GM18870 (cell line): ENCODE results near the gene TNIK.
"Not testable (repeated sequence)": the region's sequence is repeated elsewhere in the genome, so short reads cannot be mapped to it uniquely, and the experiment has no call there.

Source experiments
- ATAC-seq: cut with Tn5 transposase; IDR thresholded peaks from one replicate; pipeline ENCODE4 v1.9.1; 2021; ENCODE audit warnings: moderate library complexity; ENCODE audit not compliant: unreplicated experiment

Gene TNIK

GRCh38 chr3:171149526-171150116 lies 310.6 kb downstream of the TNIK start:
- ATAC-seq = no peak

DNA sequence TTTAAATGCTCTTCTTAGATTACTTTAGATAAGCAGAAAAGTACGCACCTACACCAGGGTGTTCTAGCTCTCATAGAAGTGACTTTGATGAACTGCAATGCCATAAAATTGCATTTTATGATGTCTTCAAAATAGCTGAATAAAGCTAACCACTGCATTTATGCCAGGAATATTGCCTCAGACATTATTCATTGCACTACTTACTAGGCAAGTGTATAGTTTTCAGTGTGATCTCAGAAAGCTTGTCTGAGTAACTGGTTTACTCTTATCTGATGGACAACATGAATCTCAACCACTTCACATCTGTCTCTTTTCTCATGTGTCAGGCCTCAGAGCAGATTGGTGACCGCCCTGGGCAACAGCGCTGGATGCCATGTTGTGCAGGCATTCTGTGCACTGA lies 314.4 kb downstream of the TNIK start:
- ATAC-seq = no peak

DNA sequence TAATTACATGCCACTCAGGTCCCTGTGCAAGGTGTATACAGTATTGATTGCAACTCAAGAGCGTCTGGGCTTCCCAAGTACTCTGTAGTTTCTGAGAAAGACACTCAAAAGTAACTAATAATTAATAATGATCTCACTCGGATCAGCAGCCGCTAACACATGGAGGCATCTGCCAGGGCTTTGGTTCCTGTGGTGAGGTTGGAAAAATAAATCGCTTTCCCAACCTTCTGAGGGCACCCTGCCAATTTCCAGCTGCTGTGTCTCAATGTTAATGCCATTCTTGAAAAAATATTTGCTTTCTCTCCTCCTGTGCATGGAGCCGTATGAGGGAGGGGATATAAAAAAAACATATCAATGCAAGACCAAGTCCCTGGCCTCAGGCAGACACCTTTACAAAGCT lies 317.2 kb downstream of the TNIK start:
- ATAC-seq = no peak

- no peak for ATAC-seq
Observed at GRCh38 chr3:171140246-171140645, 320.0 kb downstream of the TNIK start.

GRCh38 chr3:171138027-171138426 lies 322.2 kb downstream of the TNIK start:
- no peak for ATAC-seq

GRCh38 chr3:171135549-171135948 lies 324.7 kb downstream of the TNIK start:
- ATAC-seq = no peak

DNA sequence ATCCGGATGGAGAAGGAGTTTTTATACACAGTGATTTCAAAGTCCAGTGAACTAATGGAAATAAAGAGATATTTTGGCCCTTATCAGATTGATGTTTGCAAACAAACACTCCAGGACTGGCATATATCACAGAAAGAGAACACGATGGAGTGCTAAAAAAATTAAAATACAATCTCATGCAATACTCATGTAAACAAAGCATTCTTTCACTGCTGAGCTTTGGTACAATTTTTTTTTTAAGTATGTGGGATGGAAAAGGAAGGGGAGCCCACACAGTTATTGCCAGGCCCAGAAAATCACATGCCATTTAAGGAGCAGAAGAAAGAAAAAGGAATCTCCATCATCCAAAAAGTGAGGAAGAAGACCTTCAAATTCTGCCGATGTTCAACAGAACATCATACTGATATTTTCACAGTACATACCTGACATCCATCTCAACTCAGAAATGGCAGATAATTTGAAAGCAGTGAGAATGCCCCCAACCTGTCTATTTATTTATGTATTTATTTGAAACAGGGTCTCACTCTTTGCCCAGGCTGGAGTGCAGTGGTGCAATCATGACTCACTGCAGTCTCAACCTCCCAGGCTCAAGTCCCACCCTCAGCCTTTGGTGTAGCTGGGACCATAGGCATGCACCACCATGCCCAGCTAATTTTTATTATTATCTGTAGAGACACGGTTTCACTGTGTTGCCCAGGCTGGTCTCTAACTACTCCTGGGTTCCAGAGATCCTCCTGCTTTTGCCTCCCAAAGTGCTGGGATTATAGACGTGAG lies 326.2 kb downstream of the TNIK start:
- no peak for ATAC-seq

GRCh38 chr3:171133337-171133736 lies 326.9 kb downstream of the TNIK start:
- no peak for ATAC-seq

- no peak for ATAC-seq
Observed at GRCh38 chr3:171132873-171133272, 327.3 kb downstream of the TNIK start.

GRCh38 chr3:171129827-171130226 lies 330.4 kb downstream of the TNIK start:
- ATAC-seq = no peak

DNA sequence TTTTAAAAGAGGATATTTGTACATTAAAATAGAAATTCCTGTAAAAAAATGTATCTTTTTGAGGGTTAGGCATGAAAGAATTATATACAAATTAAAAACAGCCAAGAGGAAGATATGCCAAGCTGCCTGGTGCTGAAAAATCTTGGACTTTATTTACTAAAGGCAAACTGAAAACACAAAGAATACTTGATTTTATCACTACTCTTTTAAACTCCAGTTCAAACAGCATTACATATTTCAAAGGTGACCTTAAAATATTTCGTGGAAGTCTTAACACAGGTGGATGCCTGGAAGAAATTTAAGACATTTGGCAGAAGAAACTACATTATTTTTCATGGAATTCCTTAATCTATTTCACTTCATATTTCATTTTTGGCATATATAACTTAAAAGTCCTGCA lies 332.6 kb downstream of the TNIK start:
- ATAC-seq = no peak

DNA sequence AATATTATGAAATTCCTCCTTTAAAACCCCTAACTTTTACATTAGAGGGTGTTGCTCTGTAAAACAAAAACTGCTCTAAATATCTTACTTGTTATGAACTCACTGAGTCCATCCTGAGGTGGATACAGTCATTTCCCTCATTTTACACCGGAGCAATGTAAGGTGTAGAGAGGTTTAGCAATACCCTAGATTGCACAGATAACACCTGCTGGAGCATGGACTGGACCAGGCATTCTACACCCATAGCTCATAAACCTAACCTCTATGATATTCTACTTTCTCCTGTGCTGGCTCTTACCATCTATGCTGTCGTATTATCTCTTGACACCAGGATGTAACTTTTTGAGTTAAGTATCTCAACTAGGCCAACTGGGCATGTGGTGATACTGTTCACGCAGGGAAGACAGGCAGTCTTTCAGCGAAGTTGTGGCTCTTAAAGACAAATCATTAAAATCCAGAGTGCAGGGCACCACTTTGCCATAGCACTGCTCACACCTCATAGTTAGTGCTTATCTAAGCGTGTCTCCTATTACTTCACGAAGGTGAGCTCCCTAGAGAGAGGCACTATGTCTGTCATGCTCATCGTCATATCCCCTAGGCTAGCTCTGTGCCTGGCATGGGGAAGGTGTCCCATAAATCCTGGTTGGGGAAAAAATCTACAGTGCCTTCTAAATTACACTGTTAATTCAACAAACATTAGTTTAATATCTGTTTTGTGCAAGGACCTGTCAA lies 333.6 kb downstream of the TNIK start:
- no peak for ATAC-seq

GRCh38 chr3:171125010-171125409 lies 335.2 kb downstream of the TNIK start:
- ATAC-seq = no peak

DNA sequence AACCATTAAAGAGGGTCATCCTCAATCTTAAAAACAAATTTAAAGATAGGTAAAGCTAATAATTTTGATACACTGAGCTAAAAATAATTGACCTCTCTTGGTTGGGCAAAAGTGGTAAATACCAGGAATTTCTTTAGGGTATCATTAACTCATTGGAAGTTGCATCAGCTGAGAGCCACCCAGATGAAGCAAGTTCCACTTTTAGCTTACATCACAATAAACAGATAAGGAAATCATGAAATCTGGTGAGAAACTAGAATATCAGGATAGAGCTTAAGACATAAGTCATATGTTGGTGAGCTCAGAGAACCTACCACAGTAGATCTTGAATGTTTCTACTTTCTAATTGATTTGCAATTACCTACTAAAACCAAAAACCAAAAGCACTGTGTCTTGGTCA lies 336.3 kb downstream of the TNIK start:
- ATAC-seq = no peak

DNA sequence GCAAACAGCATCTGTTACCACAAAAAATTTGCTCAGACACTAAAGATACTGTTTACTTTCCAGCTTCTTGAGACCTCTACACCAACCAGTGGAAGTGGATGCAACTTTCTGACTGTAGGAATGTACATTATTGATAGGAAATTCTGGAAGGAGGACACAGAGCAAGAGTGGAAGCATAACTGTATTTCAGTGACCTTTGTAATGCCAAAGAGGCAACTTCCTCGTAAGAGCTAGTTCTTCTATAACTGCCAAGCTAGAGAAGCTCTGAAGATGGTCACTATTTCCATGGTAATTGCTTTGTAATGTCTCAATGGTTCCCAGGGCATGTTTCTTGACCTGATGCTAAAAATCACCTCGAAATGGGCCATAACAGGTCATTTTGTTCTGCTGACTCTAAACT lies 337.3 kb downstream of the TNIK start:
- ATAC-seq = no peak

- ATAC-seq = no peak
Observed at GRCh38 chr3:171122240-171122639, 338.0 kb downstream of the TNIK start.

DNA sequence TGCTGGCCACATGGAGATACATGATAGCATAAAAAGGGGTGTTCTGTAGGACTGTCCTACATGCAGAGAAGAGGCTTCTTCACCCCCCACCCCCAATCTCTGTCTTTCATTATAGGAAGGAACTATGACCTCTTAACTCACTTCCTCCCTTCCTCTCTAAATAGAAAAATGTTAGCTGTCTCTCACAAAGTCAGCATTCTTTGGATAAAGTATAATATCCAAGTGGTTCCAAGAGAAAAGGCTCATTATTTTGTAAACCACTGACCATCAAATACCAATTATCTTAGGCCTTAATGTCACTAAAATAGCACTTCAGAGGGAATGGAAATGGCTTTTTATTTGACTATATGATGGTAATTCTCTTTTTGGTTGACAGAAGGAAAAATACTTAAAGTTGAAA lies 338.4 kb downstream of the TNIK start:
- no peak for ATAC-seq

DNA sequence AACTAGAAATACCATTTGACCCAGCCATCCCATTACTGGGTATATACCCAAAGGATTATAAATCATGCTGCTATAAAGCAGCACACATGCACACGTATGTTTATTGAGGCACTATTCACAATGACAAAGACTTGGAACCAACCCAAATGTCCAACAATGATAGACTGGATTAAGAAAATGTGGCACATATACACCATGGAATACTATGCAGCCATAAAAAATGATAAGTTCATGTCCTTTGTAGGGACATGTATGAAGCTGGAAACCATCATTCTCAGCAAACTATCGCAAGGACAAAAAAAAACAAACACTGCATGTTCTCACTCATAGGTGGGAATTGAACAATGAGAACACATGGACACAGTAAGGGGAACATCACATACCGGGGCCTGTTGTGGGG lies 340.8 kb downstream of the TNIK start:
- ATAC-seq = not testable (repeated sequence)

DNA sequence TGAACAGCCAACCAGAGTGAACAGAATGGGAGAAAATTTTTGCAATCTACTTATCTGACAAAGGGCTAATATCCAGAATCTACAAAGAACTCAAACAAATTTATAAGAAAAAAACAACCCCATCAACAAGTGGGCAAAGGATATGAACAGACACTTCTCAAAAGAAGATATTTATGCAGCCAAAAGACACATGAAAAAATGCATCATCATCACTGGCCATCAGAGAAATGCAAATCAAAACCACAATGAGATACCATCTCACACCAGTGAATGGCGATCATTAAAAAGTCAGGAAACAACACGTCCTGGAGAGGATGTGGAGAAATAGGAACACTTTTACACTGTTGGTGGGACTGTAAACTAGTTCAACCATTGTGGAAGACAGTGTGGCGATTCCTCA lies 341.2 kb downstream of the TNIK start:
- ATAC-seq = not testable (repeated sequence)

DNA sequence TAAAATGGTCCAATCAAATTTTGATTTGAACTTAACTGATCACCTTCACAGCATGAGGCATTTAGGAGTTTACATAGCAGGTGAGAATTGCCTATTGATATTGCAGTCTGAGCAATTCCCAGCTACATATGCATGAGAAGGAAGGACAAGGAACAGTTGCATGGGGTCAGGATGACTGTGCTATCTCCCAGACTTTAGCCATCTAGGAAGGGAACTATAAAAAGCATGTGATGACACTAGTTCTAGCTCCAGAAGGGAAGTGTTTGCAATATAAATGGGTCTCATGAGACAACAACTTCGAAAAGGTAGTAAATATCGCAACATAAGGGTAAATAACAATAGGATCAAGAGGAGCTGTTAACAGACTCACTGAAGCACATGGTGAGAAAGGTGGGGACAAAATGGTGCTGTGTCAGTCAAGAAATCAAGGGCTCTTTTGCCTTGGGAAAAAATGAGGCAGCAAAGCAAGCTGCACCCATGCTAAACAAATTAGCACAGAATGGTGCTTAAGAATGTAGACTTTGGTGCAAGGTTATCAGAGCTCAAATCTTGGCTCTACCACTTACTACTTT lies 343.3 kb downstream of the TNIK start:
- no peak for ATAC-seq

DNA sequence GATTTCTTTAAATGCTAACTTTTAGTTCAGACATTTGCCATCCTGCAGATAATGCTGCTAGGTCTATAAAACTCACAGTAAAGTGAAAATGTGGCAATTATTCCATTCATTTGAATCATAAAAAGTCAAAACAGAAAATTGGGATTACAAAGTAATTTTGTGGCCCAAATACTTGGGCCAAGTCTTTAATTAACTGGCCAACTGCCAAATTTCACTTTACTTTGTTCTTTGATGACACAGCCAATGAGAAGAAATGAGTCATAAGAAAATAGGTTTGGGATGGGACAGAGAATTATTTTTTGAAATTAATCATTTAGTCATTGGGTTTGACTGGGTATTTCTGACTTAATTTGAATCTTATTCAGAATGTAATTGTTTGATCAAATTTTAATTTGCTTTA lies 343.8 kb downstream of the TNIK start:
- ATAC-seq = no peak

GRCh38 chr3:171115667-171116066 lies 344.5 kb downstream of the TNIK start:
- no peak for ATAC-seq
